Endothelial cell of umbilical vein (primary cell): ENCODE measurements around the gene CDC42SE1. TPM values are rescaled to one million over a fixed set of nuclear protein-coding genes. Genes with fewer than 3 reads are reported as not detected.

ENCODE experiments used
- BruUV-seq: library from RNA; stranded (reverse); fragments of 400-500 nt; replicated peaks from 2 replicates; lab custom pipeline; 2021; lab: Mats Ljungman, UMichigan
- CTCF ChIA-PET: fragments of 300-600, 350-600 bp; sonication (Branson Sonifier 250); formaldehyde crosslinking; loops from one replicate; lab custom pipeline; 2021; ENCODE audit warnings: antibody characterized with exemption, inconsistent platforms; lab: Charles Lee
- POLR2A ChIA-PET: fragments of 300-600, 350-600 bp; sonication (Branson Sonifier 250); formaldehyde crosslinking; loops from one replicate; lab custom pipeline; 2021; ENCODE audit warnings: antibody characterized with exemption, inconsistent platforms; lab: Charles Lee
- DNase-seq: peaks from one replicate; pipeline ENCODE4 v3.0.0-alpha.2; 2011; ENCODE audit warnings: low read depth, low spot score
- FAIRE-seq: peaks from 2 replicates; lab custom pipeline; 2011; peaks lifted over from hg19 to GRCh38; lab: Jason Lieb, UNC
- H2AFZ ChIP-seq: 2 replicates; pipeline ENCODE4 v1.6.0; 2012; ENCODE audit warnings: low read depth, low read length, control low read depth, inconsistent platforms
- H3K27ac ChIP-seq: 2 replicates; pipeline ENCODE4 v1.5.1; 2011; ENCODE audit warnings: low read depth, mild to moderate bottlenecking, control low read depth, low read length, moderate library complexity; ENCODE audit not compliant: insufficient read depth
- H3K27me3 ChIP-seq, 2 experiments: 2 replicates each; pipeline versions ENCODE4 v1.6.0 to v1.6.1; 2011; ENCODE audit warnings: low read length in 2 of 2, mixed read lengths in 1 of 2; ENCODE audit not compliant: control insufficient read depth in 2 of 2, insufficient read depth in 2 of 2
- H3K36me3 ChIP-seq, 2 experiments: 2 replicates in 1 of 2; 3 replicates in 1 of 2; pipeline ENCODE4 v1.5.1; 2011; ENCODE audit warnings: low read length in 2 of 2, mild to moderate bottlenecking in 1 of 2, moderate library complexity in 1 of 2; ENCODE audit not compliant: control insufficient read depth in 2 of 2, insufficient read depth in 2 of 2; ENCODE audit errors: extremely low read depth in 1 of 2
- H3K4me1 ChIP-seq: 3 replicates; pipeline ENCODE4 v1.5.1; 2011; ENCODE audit warnings: mild to moderate bottlenecking, low read length; ENCODE audit not compliant: control insufficient read depth, insufficient read depth; ENCODE audit errors: extremely low read depth
- H3K4me2 ChIP-seq: 2 replicates; pipeline ENCODE4 v1.6.1; 2011; ENCODE audit warnings: low read length, control low read depth, mixed read lengths; ENCODE audit not compliant: insufficient read depth
- H3K4me3 ChIP-seq, 3 experiments: fragments of 200-600 bp in 1 of 3; sonication (generic), shearing (Covaris generic) in 1 of 3; replicated peaks in 1 of 3; 2 replicates each; pipeline ENCODE4 v1.5.1; 2011 to 2016; ENCODE audit warnings: control low read depth in 3 of 3, low read length in 3 of 3, mild to moderate bottlenecking in 2 of 3, inconsistent platforms in 1 of 3, low read depth in 1 of 3, moderate library complexity in 1 of 3; ENCODE audit not compliant: insufficient read depth in 1 of 3
- H3K79me2 ChIP-seq: 2 replicates; pipeline ENCODE4 v1.6.0; 2012; ENCODE audit warnings: low read length, inconsistent platforms; ENCODE audit not compliant: control insufficient read depth, insufficient read depth
- H3K9ac ChIP-seq: replicated peaks from 2 replicates; pipeline ENCODE3; 2011; ENCODE audit warnings: low read length, control low read depth; ENCODE audit not compliant: insufficient read depth; ENCODE audit errors: extremely low read depth
- H3K9me1 ChIP-seq: replicated peaks from 3 replicates; pipeline ENCODE4 v1.6.0; 2011; ENCODE audit warnings: mild to moderate bottlenecking, low read length; ENCODE audit not compliant: control insufficient read depth, insufficient read depth; ENCODE audit errors: extremely low read depth
- H3K9me3 ChIP-seq: replicated peaks from 2 replicates; pipeline ENCODE4 v1.5.1; 2012; ENCODE audit warnings: low read length, inconsistent platforms; ENCODE audit not compliant: control insufficient read depth, insufficient read depth
- H4K20me1 ChIP-seq: replicated peaks from 2 replicates; pipeline ENCODE3; 2011; ENCODE audit warnings: mild to moderate bottlenecking, low read length; ENCODE audit not compliant: control insufficient read depth, insufficient read depth; ENCODE audit errors: extremely low read depth
- CTCF ChIP-seq, 2 donors: IDR thresholded peaks; 1 replicate in 1 of 2; 2 replicates in 1 of 2; pipeline ENCODE4 v1.5.1; 2011; ENCODE audit warnings: low read length in 2 of 2, mild to moderate bottlenecking in 2 of 2, moderate library complexity in 2 of 2, control low read depth in 1 of 2, inconsistent platforms in 1 of 2, low read depth in 1 of 2; ENCODE audit not compliant: insufficient read depth in 1 of 2; ENCODE audit errors: extremely low read depth in 1 of 2
- EZH2 ChIP-seq: IDR thresholded peaks from 2 replicates; pipeline ENCODE4 v1.6.1; 2012; ENCODE audit warnings: borderline replicate concordance, low read depth, mild to moderate bottlenecking, moderate library complexity, low read length, inconsistent platforms; ENCODE audit not compliant: severe bottlenecking
- FOS ChIP-seq: IDR thresholded peaks from 2 replicates; pipeline ENCODE4 v1.6.1; 2011; ENCODE audit warnings: mild to moderate bottlenecking, low read length, moderate library complexity, borderline replicate concordance; ENCODE audit not compliant: insufficient read depth
- GATA2 ChIP-seq: IDR thresholded peaks from 2 replicates; pipeline ENCODE4 v1.7.0; 2011; ENCODE audit warnings: low read depth, mild to moderate bottlenecking, moderate library complexity, mixed read lengths, low read length; ENCODE audit not compliant: insufficient read length, insufficient read depth
- JUN ChIP-seq: IDR thresholded peaks from 2 replicates; pipeline ENCODE4 v1.6.1; 2011; ENCODE audit warnings: borderline replicate concordance, low read depth; ENCODE audit not compliant: insufficient read length, insufficient read depth
- MAX ChIP-seq: IDR thresholded peaks from 2 replicates; pipeline ENCODE4 v1.6.1; 2011; ENCODE audit not compliant: insufficient read depth, insufficient read length
- MYC ChIP-seq: IDR thresholded peaks from one replicate; pipeline ENCODE4 v1.6.1; 2011; ENCODE audit warnings: mild to moderate bottlenecking, low read depth, low read length
- POLR2A ChIP-seq: IDR thresholded peaks from 2 replicates; pipeline ENCODE4 v1.6.1; 2012; ENCODE audit warnings: low read depth, mild to moderate bottlenecking, control low read depth, low read length
- POLR2AphosphoS5 ChIP-seq: IDR thresholded peaks from 2 replicates; pipeline ENCODE4 v1.6.1; 2012; ENCODE audit warnings: low read depth, mild to moderate bottlenecking, control low read depth, low read length, moderate library complexity; ENCODE audit not compliant: insufficient read depth
- dilution Hi-C: fragments of 300-500 bp; cut with MboI; formaldehyde crosslinking; loops from one replicate; pipeline ENCODE4 v1.15.0; 2019; ENCODE audit warnings: low sequenced_read_pairs; ENCODE audit not compliant: extremely low pct_ligation_motif_present
- intact Hi-C: fragments of 100-400 bp; cut with micrococcal nuclease; formaldehyde crosslinking; loops from one replicate; pipeline ENCODE4 v1.10.0; 2022
- polyA plus RNA-seq, 4 experiments: library from polyadenylated mRNA; depleted of rRNA in 3 of 4; stranded (reverse) in 3 of 4; unstranded in 1 of 4; fragments of >200 nt; gene quantifications; 2 replicates each; pipeline versions ENCODE4 v1.2.1 to v1.2.3, GENCODE V29; 2011 to 2012; ENCODE audit warnings: missing spikeins in 1 of 4
- total RNA-seq: library from RNA; stranded (reverse); gene quantifications from 2 replicates; pipeline ENCODE4 v1.2.3, GENCODE V29; 2021

CDC42SE1 gene
- total and polyA plus RNA-seq, 2 donors (not counting 3 experiments of a cell fraction or from before 2014, with no cell fraction given): 59.6 to 85.9 TPM

GRCh38 chr1:151002051-151002450 lies 57.4 kb downstream of the CDC42SE1 start:
- no peak overlapping the region for H3K27ac ChIP-seq
- H3K4me1 ChIP-seq: peaks cover 25% of the 10 kb centered on the region
- no peak for DNase-seq
- no peaks in the 10 kb centered on the region for H4K20me1 ChIP-seq
- H3K9ac ChIP-seq: no peak overlapping the region
- no peak for FAIRE-seq
- no peak for TF ChIP-seq EZH2
- no peak for TF ChIP-seq POLR2AphosphoS5
- TF ChIP-seq GATA2: no peak
- TF ChIP-seq FOS: no peak
- TF ChIP-seq POLR2A: no peak
- no peak for TF ChIP-seq MAX
- TF ChIP-seq CTCF (IDR thresholded peaks at IDR 0.05; ENCODE audit: extremely low read depth in 1 of 2, insufficient read depth in 1 of 2, low read depth in 1 of 2, low read length in 2 of 2): no peak
- TF ChIP-seq JUN: no peak
- TF ChIP-seq MYC: no peak
- H3K9me3 ChIP-seq: no peaks in the 10 kb centered on the region
- ChIA-PET CTCF (interaction anchor here (0.8 to 12.3 kb wide), 3 partner anchors 11 to 98 kb away, joined by 3 to 278 read pairs (median 4); partner anchors contain the start of genes ANXA9 and CERS2), POLR2A (no interaction called here)
- no peak overlapping the region for H2AFZ ChIP-seq
- no peak overlapping the region for H3K4me2 ChIP-seq
- H3K79me2 ChIP-seq: no peaks in the 10 kb centered on the region
- H3K4me3 ChIP-seq: no peak overlapping the region
- H3K36me3 ChIP-seq: peaks cover 0 to 8% of the 10 kb centered on the region in 2 experiments
- intact Hi-C loops: no loop called here
- no peaks in the 10 kb centered on the region for H3K9me1 ChIP-seq
- dilution Hi-C loops: no loop called here
- no TSS peak for BruUV-seq
- no peaks in the 10 kb centered on the region for H3K27me3 ChIP-seq
